D721Med (cell line): Measurements from ENCODE around the gene FAM171A2.

ENCODE experiments used
- DNase-seq: peaks from one replicate; pipeline ENCODE4 v3.0.0; 2011; ENCODE audit warnings: low spot score; ENCODE audit not compliant: insufficient read length
- FAIRE-seq: peaks from 2 replicates; lab custom pipeline; 2011; peaks lifted over from hg19 to GRCh38; lab: Jason Lieb, UNC
- CTCF ChIP-seq: IDR thresholded peaks from 2 replicates; pipeline ENCODE4 v1.5.1; 2012; ENCODE audit warnings: mild to moderate bottlenecking, control low read depth; ENCODE audit not compliant: insufficient read depth; ENCODE audit errors: missing control alignments

FAM171A2 gene

GRCh38 chr17:44314524-44314868 is 49.2 kb downstream of the FAM171A2 start:
- FAIRE-seq (no peak), DNase-seq (no peak)
- no peak for TF ChIP-seq CTCF

- no peak for FAIRE-seq
- no peak for DNase-seq
- TF ChIP-seq CTCF, result no peak
Measured at GRCh38 chr17:44314031-44314430, 49.6 kb downstream of the FAM171A2 start.

- no peak for DNase-seq
- TF ChIP-seq CTCF, result no peak
- FAIRE-seq, result no peak
Measured at GRCh38 chr17:44312396-44313104, 51.1 kb downstream of the FAM171A2 start.

- FAIRE-seq (no peak), DNase-seq (no peak)
- TF ChIP-seq CTCF, result no peak
Measured at GRCh38 chr17:44311562-44312181, 52.0 kb downstream of the FAM171A2 start.

GRCh38 chr17:44310609-44311376 is 52.9 kb downstream of the FAM171A2 start:
- DNase-seq, result no peak
- no peak for FAIRE-seq
- no peak for TF ChIP-seq CTCF

GRCh38 chr17:44310188-44310587 is 53.5 kb downstream of the FAM171A2 start:
- TF ChIP-seq CTCF, result no peak
- DNase-seq, result no peak
- no peak for FAIRE-seq
